ENCODE data around the gene RICTOR. TPM values are rescaled to one million over a fixed set of nuclear protein-coding genes. Genes with fewer than 3 reads are reported as not detected.
A peak's percentile ranks its signal among the peaks of the same experiment; 100 is the strongest.

RICTOR gene
- total RNA-seq, 1 donor from 2014 or later = 41.3 TPM

DNA sequence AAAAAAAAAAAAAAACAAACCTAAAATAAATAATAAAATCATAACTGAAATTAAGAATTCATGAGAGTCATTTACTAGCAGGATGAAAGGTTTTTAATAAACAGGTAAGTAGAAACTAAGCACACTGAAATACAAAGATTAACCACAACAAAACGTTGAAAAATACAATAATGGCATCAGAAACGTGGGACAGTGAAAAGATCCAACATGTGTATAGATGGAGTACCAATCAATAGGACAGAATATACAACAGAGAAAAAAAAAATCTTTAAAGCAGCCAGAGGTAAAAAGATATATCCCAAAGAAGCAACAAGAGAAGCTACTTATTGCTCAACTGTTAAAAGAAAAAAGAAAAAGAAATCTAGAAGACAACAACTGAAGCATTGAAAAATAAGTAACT, 75.2 kb downstream of the RICTOR start:
- Mint-ChIP-seq H3K27ac (no peak overlapping the region), H3K36me3 (peaks cover 17% of the 10 kb centered on the region), H3K9me3 (peaks cover 9% of the 10 kb centered on the region), H3K27me3 (ENCODE audit: insufficient read depth, low read depth) (no peaks in the 10 kb centered on the region), H3K4me3 (no peak overlapping the region), H3K4me1 (no peaks in the 10 kb centered on the region)
- H3K27me3 ChIP-seq = no peaks in the 10 kb centered on the region
- H3F3A ChIP-seq (ENCODE audit: low read depth) = peaks cover 8% of the 10 kb centered on the region
- peaks cover 11% of the 10 kb centered on the region for H3K4me1 ChIP-seq
- TF ChIP-seq CTCF (IDR thresholded peaks at IDR 0.05) (no peak), EZH2phosphoT487 (IDR thresholded peaks at IDR 0.05) (no peak), EZH2 (IDR thresholded peaks at IDR 0.05) (no peak)
- no peak for DNase-seq (ENCODE audit: low spot score)
- H3K27ac ChIP-seq = no peak overlapping the region
- H3K36me3 ChIP-seq = peaks cover 5% of the 10 kb centered on the region
- H3K4me3 ChIP-seq = no peak overlapping the region
- H4K20me1 ChIP-seq (ENCODE audit: low read depth) = no peaks in the 10 kb centered on the region
- H2AFZ ChIP-seq (replicated peaks) = no peak overlapping the region
- no peak overlapping the region for H3K4me2 ChIP-seq
- H3K9me3 ChIP-seq (ENCODE audit: low read depth) = no peaks in the 10 kb centered on the region
- H3K79me2 ChIP-seq (ENCODE audit: low read depth) = no peaks in the 10 kb centered on the region
- no peak overlapping the region for H3K9ac ChIP-seq

GRCh38 chr5:38997591-38997990, 76.6 kb downstream of the RICTOR start:
- Histone ChIP-seq H3K9ac (no peak overlapping the region), H2AFZ (replicated peaks) (no peak overlapping the region), H3K9me3 (ENCODE audit: low read depth) (no peaks in the 10 kb centered on the region), H3K4me1 (peaks cover 11% of the 10 kb centered on the region), H3K4me3 (no peak overlapping the region), H3K27me3 (no peaks in the 10 kb centered on the region), H3K27ac (no peak overlapping the region), H4K20me1 (ENCODE audit: low read depth) (no peaks in the 10 kb centered on the region), H3K79me2 (ENCODE audit: low read depth) (no peaks in the 10 kb centered on the region), H3F3A (ENCODE audit: low read depth) (peaks cover 8% of the 10 kb centered on the region), H3K36me3 (peaks cover 5% of the 10 kb centered on the region), H3K4me2 (no peak overlapping the region)
- Mint-ChIP-seq H3K4me3 (no peak overlapping the region), H3K27me3 (ENCODE audit: insufficient read depth, low read depth) (no peaks in the 10 kb centered on the region), H3K4me1 (no peaks in the 10 kb centered on the region), H3K36me3 (peaks cover 17% of the 10 kb centered on the region), H3K27ac (no peak overlapping the region), H3K9me3 (peaks cover 9% of the 10 kb centered on the region)
- TF ChIP-seq EZH2phosphoT487 (IDR thresholded peaks at IDR 0.05) = no peak
- TF ChIP-seq EZH2 (IDR thresholded peaks at IDR 0.05) = no peak
- no peak for TF ChIP-seq CTCF (IDR thresholded peaks at IDR 0.05)
- peak; percentile 16 for DNase-seq (ENCODE audit: low spot score)

- Histone ChIP-seq H3K9ac (no peak overlapping the region), H2AFZ (replicated peaks) (no peak overlapping the region), H3K79me2 (ENCODE audit: low read depth) (no peaks in the 10 kb centered on the region), H3F3A (ENCODE audit: low read depth) (peaks cover 8% of the 10 kb centered on the region), H3K27me3 (no peaks in the 10 kb centered on the region), H3K4me1 (peaks cover 11% of the 10 kb centered on the region), H3K4me2 (no peak overlapping the region), H4K20me1 (ENCODE audit: low read depth) (no peaks in the 10 kb centered on the region), H3K4me3 (no peak overlapping the region), H3K36me3 (peaks cover 5% of the 10 kb centered on the region), H3K27ac (no peak overlapping the region), H3K9me3 (ENCODE audit: low read depth) (no peaks in the 10 kb centered on the region)
- TF ChIP-seq EZH2 (IDR thresholded peaks at IDR 0.05) (no peak), EZH2phosphoT487 (IDR thresholded peaks at IDR 0.05) (no peak), CTCF (IDR thresholded peaks at IDR 0.05) (no peak)
- Mint-ChIP-seq H3K36me3 (peaks cover 17% of the 10 kb centered on the region), H3K9me3 (peaks cover 9% of the 10 kb centered on the region), H3K27me3 (ENCODE audit: insufficient read depth, low read depth) (no peaks in the 10 kb centered on the region), H3K27ac (no peak overlapping the region), H3K4me3 (no peak overlapping the region), H3K4me1 (no peaks in the 10 kb centered on the region)
- no peak for DNase-seq (ENCODE audit: low spot score)
These were observed 78.1 kb downstream of the RICTOR start for GRCh38 chr5:38996123-38996522.

All from neural progenitor cell (in vitro differentiated cells).